Mammary epithelial cell (primary cell): ENCODE results near the gene FBXL12.

Source experiments
- EZH2 ChIP-seq: IDR thresholded peaks from 2 replicates; pipeline ENCODE4 v1.6.1; 2012; ENCODE audit warnings: low read length, inconsistent platforms, borderline replicate concordance
- TF ChIP-seq, protein P1 (sequence below), 2 donors: IDR thresholded peaks in 1 of 2; conservative IDR thresholded peaks in 1 of 2; 2 replicates each; pipeline ENCODE4 v1.5.1; 2011 to 2012; ENCODE audit warnings: inconsistent platforms in 2 of 2, low read length in 2 of 2, mild to moderate bottlenecking in 2 of 2, control low read depth in 1 of 2, low read depth in 1 of 2; ENCODE audit not compliant: insufficient read depth in 1 of 2; ENCODE audit errors: extremely low read depth in 1 of 2

DNA sequence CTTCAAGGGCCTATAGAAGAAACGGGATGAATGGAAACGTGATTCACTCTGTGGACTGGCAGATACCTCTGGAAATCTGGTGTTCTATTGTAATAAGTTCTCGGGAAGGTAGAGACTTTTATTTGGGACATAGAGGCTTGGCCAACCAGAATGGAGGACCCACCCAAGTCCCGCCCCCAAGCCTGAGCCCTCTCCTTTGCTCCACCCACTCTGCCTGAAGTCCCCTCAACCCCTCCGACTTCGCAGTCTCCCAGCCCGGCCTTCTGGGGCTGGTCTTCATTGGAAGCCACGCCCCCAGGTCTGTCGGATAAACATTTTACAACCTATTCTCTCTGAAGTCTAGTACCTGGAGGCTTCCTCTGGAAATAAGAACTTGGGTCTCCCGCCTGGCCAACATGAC, 16.9 kb downstream of the FBXL12 start:
- TF ChIP-seq, protein P1, sequence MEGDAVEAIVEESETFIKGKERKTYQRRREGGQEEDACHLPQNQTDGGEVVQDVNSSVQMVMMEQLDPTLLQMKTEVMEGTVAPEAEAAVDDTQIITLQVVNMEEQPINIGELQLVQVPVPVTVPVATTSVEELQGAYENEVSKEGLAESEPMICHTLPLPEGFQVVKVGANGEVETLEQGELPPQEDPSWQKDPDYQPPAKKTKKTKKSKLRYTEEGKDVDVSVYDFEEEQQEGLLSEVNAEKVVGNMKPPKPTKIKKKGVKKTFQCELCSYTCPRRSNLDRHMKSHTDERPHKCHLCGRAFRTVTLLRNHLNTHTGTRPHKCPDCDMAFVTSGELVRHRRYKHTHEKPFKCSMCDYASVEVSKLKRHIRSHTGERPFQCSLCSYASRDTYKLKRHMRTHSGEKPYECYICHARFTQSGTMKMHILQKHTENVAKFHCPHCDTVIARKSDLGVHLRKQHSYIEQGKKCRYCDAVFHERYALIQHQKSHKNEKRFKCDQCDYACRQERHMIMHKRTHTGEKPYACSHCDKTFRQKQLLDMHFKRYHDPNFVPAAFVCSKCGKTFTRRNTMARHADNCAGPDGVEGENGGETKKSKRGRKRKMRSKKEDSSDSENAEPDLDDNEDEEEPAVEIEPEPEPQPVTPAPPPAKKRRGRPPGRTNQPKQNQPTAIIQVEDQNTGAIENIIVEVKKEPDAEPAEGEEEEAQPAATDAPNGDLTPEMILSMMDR (conservative IDR thresholded peaks at IDR 0.05 in 1 of 2, IDR thresholded peaks at IDR 0.05 in 1 of 2; ENCODE audit: extremely low read depth in 1 of 2, insufficient read depth in 1 of 2, low read depth in 1 of 2, low read length in 2 of 2), result no peak
- TF ChIP-seq EZH2, result no peak
